Vagina (tissue), 2 donors: ENCODE measurements around the gene TVP23C.

ENCODE experiments used
- CTCF ChIP-seq, 3 experiments: fragments of 450-650 bp in 2 of 3; fragments of 200-600 bp in 1 of 3; sonication (generic) in 1 of 3; IDR thresholded peaks; one replicate each; pipeline ENCODE4 v1.5.1; 2017 to 2019; ENCODE audit warnings: antibody characterized with exemption in 3 of 3, mild to moderate bottlenecking in 2 of 3, moderate library complexity in 2 of 3
- POLR2A ChIP-seq, 2 donors: fragments of 450-650 bp; IDR thresholded peaks; one replicate each; pipeline ENCODE4 v1.6.1; 2017; ENCODE audit warnings: antibody characterized with exemption in 2 of 2, mild to moderate bottlenecking in 2 of 2, moderate library complexity in 2 of 2
- POLR2AphosphoS5 ChIP-seq, 2 donors: sonication (generic); formaldehyde crosslinking; IDR thresholded peaks; one replicate each; pipeline ENCODE4 v1.9.0; 2017; ENCODE audit warnings: antibody characterized with exemption in 2 of 2, mild to moderate bottlenecking in 2 of 2, low read depth in 1 of 2; ENCODE audit not compliant: insufficient read depth in 1 of 2

DNA sequence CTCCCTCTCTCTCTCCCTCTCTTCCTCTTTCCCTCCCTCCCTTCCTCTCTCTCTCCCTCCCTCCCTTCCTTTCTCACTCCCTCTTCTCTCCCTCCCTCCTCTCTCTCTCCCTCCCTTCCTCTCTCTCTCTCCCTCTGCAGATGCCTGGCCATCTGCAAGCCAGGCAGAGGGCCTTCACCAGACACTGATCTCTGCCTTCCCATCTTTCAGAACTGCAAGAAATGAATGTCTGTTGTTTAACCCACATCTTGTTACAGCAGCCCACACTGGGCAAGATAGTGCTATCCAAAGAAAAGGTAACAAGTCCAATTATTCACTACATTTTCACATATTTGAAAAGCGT lies 69.6 kb downstream of the TVP23C start:
- TF ChIP-seq POLR2AphosphoS5 (IDR thresholded peaks at IDR 0.05; ENCODE audit: insufficient read depth in 1 of 2, low read depth in 1 of 2), result no peak
- no peak for TF ChIP-seq POLR2A (IDR thresholded peaks at IDR 0.05)
- TF ChIP-seq CTCF (IDR thresholded peaks at IDR 0.05), result no peak
